Measurements from ENCODE around the gene SELL. TPM values are rescaled to one million over a fixed set of nuclear protein-coding genes. Genes with fewer than 3 reads are reported as not detected.
"Not testable (repeated sequence)": the region's sequence is repeated elsewhere in the genome, so short reads cannot be mapped to it uniquely, and the experiment has no call there.

The SELL gene
- total RNA-seq, 2 experiments from 2014 or later, result 61.4 to 85.1 TPM

GRCh38 chr1:169725930-169726329 is 14.5 kb upstream of the SELL start:
- ATAC-seq, result no peak
- CTCF ChIA-PET, result interaction anchor here (1.0 kb wide), 1 partner anchor 139 kb away, joined by 3 read pairs; the partner anchor contains the start of gene F5
- H3K9me3 Mint-ChIP-seq (ENCODE audit: low read depth), result no peaks in the 10 kb centered on the region
- peaks cover 29% of the 10 kb centered on the region for H3K27me3 Mint-ChIP-seq
- no peaks in the 10 kb centered on the region for H3K36me3 Mint-ChIP-seq
- no peaks in the 10 kb centered on the region for H3K4me1 Mint-ChIP-seq
- no peak overlapping the region for H3K27ac Mint-ChIP-seq
- no peak for DNase-seq
- H3K4me3 Mint-ChIP-seq, result no peak overlapping the region

GRCh38 chr1:169724168-169724567 is 12.7 kb upstream of the SELL start:
- no peaks in the 10 kb centered on the region for H3K4me1 Mint-ChIP-seq
- no peak overlapping the region for H3K27ac Mint-ChIP-seq
- no peaks in the 10 kb centered on the region for H3K9me3 Mint-ChIP-seq (ENCODE audit: low read depth)
- CTCF ChIA-PET, result no interaction called here
- ATAC-seq, result no peak
- H3K36me3 Mint-ChIP-seq, result no peaks in the 10 kb centered on the region
- no peak for DNase-seq
- H3K27me3 Mint-ChIP-seq, result peaks cover 24% of the 10 kb centered on the region
- H3K4me3 Mint-ChIP-seq, result no peak overlapping the region

- Mint-ChIP-seq H3K4me3 (no peak overlapping the region), H3K9me3 (ENCODE audit: low read depth) (no peaks in the 10 kb centered on the region), H3K27ac (no peak overlapping the region), H3K27me3 (peaks cover 23% of the 10 kb centered on the region), H3K4me1 (no peaks in the 10 kb centered on the region), H3K36me3 (no peaks in the 10 kb centered on the region)
- ATAC-seq (no peak), DNase-seq (no peak)
- CTCF ChIA-PET, result no interaction called here
These were observed 12.3 kb upstream of the SELL start for GRCh38 chr1:169723763-169724162.

GRCh38 chr1:169722779-169723178 is 11.4 kb upstream of the SELL start:
- Mint-ChIP-seq H3K36me3 (no peaks in the 10 kb centered on the region), H3K4me1 (no peaks in the 10 kb centered on the region), H3K27me3 (peaks cover 28% of the 10 kb centered on the region), H3K27ac (no peak overlapping the region), H3K4me3 (no peak overlapping the region), H3K9me3 (ENCODE audit: low read depth) (no peaks in the 10 kb centered on the region)
- CTCF ChIA-PET, result interaction anchor here (1.0 to 1.2 kb wide), 2 partner anchors 11 to 121 kb away, joined by 3 to 5 read pairs; no protein-coding TSS in a partner anchor
- no peak for ATAC-seq
- DNase-seq, result no peak

- H3K27me3 Mint-ChIP-seq, result peaks cover 45% of the 10 kb centered on the region
- CTCF ChIA-PET, result interaction anchor here (1.1 to 1.5 kb wide), 3 partner anchors 12 to 129 kb away, joined by 3 to 5 read pairs (median 4); partner anchors contain the start of gene F5
These were observed 3.7 kb upstream of the SELL start for GRCh38 chr1:169715100-169715499.

GRCh38 chr1:169713090-169713489 is 1.7 kb upstream of the SELL start:
- ATAC-seq; H3K27ac Mint-ChIP-seq; H3K9me3 Mint-ChIP-seq (ENCODE audit: low read depth); DNase-seq; H3K4me3 Mint-ChIP-seq: not testable (repeated sequence)
- CTCF ChIA-PET, result interaction anchor here (0.7 to 2.1 kb wide), 10 partner anchors 13 to 345 kb away, joined by 3 to 77 read pairs (median 9); partner anchors contain the start of genes BLZF1, F5 and NME7
- Mint-ChIP-seq H3K36me3 (peaks cover 14% of the 10 kb centered on the region), H3K27me3 (peaks cover 39% of the 10 kb centered on the region), H3K4me1 (peaks cover 17% of the 10 kb centered on the region)

More at GRCh38 chr1:169715100-169715499, 3.7 kb upstream of the SELL start:
- H3K9me3 Mint-ChIP-seq (ENCODE audit: low read depth); ATAC-seq; H3K27ac Mint-ChIP-seq; H3K4me1 Mint-ChIP-seq; H3K36me3 Mint-ChIP-seq; DNase-seq; H3K4me3 Mint-ChIP-seq: not testable (repeated sequence)

- Mint-ChIP-seq H3K27ac (no peak overlapping the region), H3K36me3 (peaks cover 14% of the 10 kb centered on the region), H3K4me1 (peaks cover 19% of the 10 kb centered on the region), H3K4me3 (peak overlapping the region; percentile 76), H3K27me3 (peaks cover 35% of the 10 kb centered on the region), H3K9me3 (ENCODE audit: low read depth) (no peaks in the 10 kb centered on the region)
- DNase-seq (no peak), ATAC-seq (no peak)
- CTCF ChIA-PET, result interaction anchor here (0.6 to 2.1 kb wide), 41 partner anchors 10 to 1370 kb away, joined by 3 to 77 read pairs (median 4); partner anchors contain the start of genes BLZF1, F5 and NME7
These were observed 850 bp upstream of the SELL start for GRCh38 chr1:169712309-169712631.

- Mint-ChIP-seq H3K4me1 (peaks cover 41% of the 10 kb centered on the region), H3K36me3 (peaks cover 45% of the 10 kb centered on the region), H3K27ac (peak overlapping the region; percentile 77), H3K27me3 (peaks cover 6% of the 10 kb centered on the region), H3K9me3 (ENCODE audit: low read depth) (no peaks in the 10 kb centered on the region), H3K4me3 (peak overlapping the region; percentile 69)
- ATAC-seq, result no peak
- DNase-seq, result no peak
- CTCF ChIA-PET, result interaction anchor here (0.6 to 4.6 kb wide), 5 partner anchors 12 to 161 kb away, joined by 3 to 29 read pairs (median 4); partner anchors contain the start of gene F5
These were observed 2.8 kb downstream of the SELL start for GRCh38 chr1:169708647-169709046.

GRCh38 chr1:169707912-169708604 is 3.4 kb downstream of the SELL start:
- Mint-ChIP-seq H3K27ac (peak overlapping the region; percentile 77), H3K27me3 (peaks cover 3% of the 10 kb centered on the region), H3K4me1 (peaks cover 45% of the 10 kb centered on the region), H3K4me3 (peak overlapping the region; percentile 69), H3K9me3 (ENCODE audit: low read depth) (no peaks in the 10 kb centered on the region), H3K36me3 (peaks cover 48% of the 10 kb centered on the region)
- CTCF ChIA-PET, result interaction anchor here (1.0 to 4.6 kb wide), 4 partner anchors 9 to 122 kb away, joined by 3 to 29 read pairs (median 6); partner anchors contain the start of gene F5
- ATAC-seq, result no peak
- no peak for DNase-seq

- DNase-seq, result no peak
- Mint-ChIP-seq H3K36me3 (peaks cover 71% of the 10 kb centered on the region), H3K4me3 (no peak overlapping the region), H3K4me1 (peaks cover 62% of the 10 kb centered on the region), H3K27ac (no peak overlapping the region), H3K9me3 (ENCODE audit: low read depth) (peaks cover 2% of the 10 kb centered on the region), H3K27me3 (peaks cover 3% of the 10 kb centered on the region)
- CTCF ChIA-PET, result interaction anchor here (1.4 to 2.4 kb wide), 2 partner anchors 103 to 119 kb away, joined by 5 to 8 read pairs; partner anchors contain the start of gene F5
- ATAC-seq, result no peak
These were observed 6.6 kb downstream of the SELL start for GRCh38 chr1:169704797-169705196.

- H3K4me3 Mint-ChIP-seq, result no peak overlapping the region
These were observed 10.0 kb downstream of the SELL start for GRCh38 chr1:169701261-169702005.

GRCh38 chr1:169699707-169700106 is 11.7 kb downstream of the SELL start:
- Mint-ChIP-seq H3K27me3 (no peaks in the 10 kb centered on the region), H3K4me3 (no peak overlapping the region), H3K27ac (no peak overlapping the region), H3K4me1 (peaks cover 82% of the 10 kb centered on the region), H3K36me3 (peaks cover 64% of the 10 kb centered on the region), H3K9me3 (ENCODE audit: low read depth) (peaks cover 2% of the 10 kb centered on the region)
- DNase-seq, result no peak
- ATAC-seq, result no peak
- CTCF ChIA-PET, result interaction anchor here (1.2 to 2.9 kb wide), 2 partner anchors 13 to 98 kb away, joined by 4 to 10 read pairs; no protein-coding TSS in a partner anchor

More at GRCh38 chr1:169701261-169702005, 10.0 kb downstream of the SELL start:
- ATAC-seq, result no peak
- peaks cover 76% of the 10 kb centered on the region for H3K4me1 Mint-ChIP-seq
- CTCF ChIA-PET, result interaction anchor here (1.4 to 2.9 kb wide), 3 partner anchors 11 to 100 kb away, joined by 4 to 10 read pairs (median 7); no protein-coding TSS in a partner anchor
- peaks cover 2% of the 10 kb centered on the region for H3K9me3 Mint-ChIP-seq (ENCODE audit: low read depth)
- H3K36me3 Mint-ChIP-seq, result peaks cover 65% of the 10 kb centered on the region
- no peak for DNase-seq
- no peaks in the 10 kb centered on the region for H3K27me3 Mint-ChIP-seq
- peak overlapping the region; percentile 53 for H3K27ac Mint-ChIP-seq

GRCh38 chr1:169698976-169699375 is 12.4 kb downstream of the SELL start:
- Mint-ChIP-seq H3K27me3 (no peaks in the 10 kb centered on the region), H3K9me3 (ENCODE audit: low read depth) (peaks cover 2% of the 10 kb centered on the region), H3K4me3 (no peak overlapping the region), H3K4me1 (peaks cover 88% of the 10 kb centered on the region), H3K36me3 (peaks cover 60% of the 10 kb centered on the region), H3K27ac (peak overlapping the region; percentile 84)
- ATAC-seq, result peak; percentile 55
- CTCF ChIA-PET, result interaction anchor here (1.1 to 2.9 kb wide), 4 partner anchors 9 to 113 kb away, joined by 3 to 10 read pairs (median 4); partner anchors contain the start of gene F5
- peak; percentile 60 for DNase-seq
